GM19035 (cell line): Measurements from ENCODE around the gene LSAMP.

Experiments
- ATAC-seq: cut with Tn5 transposase; IDR thresholded peaks from one replicate; pipeline ENCODE4 v1.9.1; 2021; ENCODE audit not compliant: unreplicated experiment

The LSAMP gene

DNA sequence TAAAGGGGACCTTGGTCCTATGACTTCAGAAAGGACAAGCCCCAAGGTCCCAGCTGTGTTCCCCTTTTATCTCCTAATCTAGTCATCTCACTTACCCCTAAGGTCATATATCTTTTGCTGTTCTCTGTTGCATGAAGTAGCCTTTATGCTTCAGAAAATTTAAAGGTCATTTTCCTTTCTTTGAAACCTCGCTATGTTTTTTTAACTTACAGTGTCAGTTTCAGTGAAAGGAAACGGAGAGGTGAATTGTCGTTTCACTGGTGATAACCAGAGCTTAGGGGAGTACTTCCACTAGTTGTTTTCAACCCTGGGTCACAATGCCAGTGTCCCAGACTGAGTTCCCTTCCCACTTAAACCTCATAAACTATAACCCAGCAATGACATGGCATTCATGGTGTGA lies 464.6 kb downstream of the LSAMP start:
- ATAC-seq, result peak; percentile 55

GRCh38 chr3:115977866-115978265 lies 467.4 kb downstream of the LSAMP start:
- ATAC-seq, result no peak

DNA sequence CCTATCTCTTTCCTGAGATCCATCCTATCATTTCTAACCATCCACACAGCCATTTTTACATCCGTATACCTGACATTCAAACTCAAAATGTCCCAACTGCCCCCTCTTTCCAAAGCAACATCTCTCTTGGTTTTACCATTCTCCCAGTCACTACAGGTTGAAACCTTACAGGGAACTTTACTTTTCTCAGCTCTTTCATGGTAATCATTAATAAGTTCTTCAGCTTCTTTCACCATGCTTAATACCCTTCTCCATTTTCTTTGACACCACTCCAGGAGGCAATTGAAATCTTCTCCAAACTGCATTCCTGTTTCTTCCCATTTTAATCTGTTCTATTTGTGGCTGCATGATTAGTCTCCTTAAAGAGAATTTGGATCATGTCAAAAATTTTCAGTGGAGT lies 469.5 kb downstream of the LSAMP start:
- ATAC-seq, result no peak

DNA sequence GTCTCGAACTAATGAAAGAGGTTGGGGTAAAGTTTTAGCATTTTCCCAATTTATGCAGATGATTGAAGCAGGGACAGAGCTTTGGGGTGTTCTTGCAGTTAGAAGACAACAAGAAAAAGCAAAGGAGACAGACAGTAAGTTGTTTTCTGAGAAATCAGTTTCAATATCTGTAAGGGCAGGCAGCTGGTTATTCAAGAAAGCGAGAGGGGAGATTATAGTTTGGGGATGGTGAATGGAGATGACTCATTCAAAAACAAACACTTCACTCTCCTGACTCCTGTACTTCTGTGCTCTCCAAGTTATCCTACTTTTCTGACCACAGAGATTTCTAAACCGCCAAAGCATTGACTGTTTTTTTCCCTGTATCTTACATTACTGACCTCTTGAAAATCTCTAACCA lies 469.9 kb downstream of the LSAMP start:
- no peak for ATAC-seq

DNA sequence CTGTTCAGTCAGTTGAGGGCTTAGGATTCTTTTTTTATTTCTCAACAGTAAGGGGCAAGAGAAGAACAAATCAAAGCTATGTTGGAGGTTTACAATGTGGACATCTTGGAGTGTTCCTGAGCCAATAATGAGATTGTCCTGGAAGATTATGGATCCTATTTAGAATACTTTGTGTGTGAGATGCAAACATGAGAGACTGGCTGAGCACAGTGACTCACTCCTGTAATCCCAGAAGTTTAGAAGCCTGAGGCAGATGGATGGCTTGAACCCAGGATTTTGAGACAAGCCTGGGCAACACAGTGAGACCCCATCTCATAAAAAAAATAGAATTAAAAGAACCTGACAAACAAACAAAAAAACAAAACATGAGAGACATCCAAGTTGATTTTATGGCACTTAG lies 470.3 kb downstream of the LSAMP start:
- no peak for ATAC-seq

GRCh38 chr3:115968871-115969270 lies 476.4 kb downstream of the LSAMP start:
- no peak for ATAC-seq

DNA sequence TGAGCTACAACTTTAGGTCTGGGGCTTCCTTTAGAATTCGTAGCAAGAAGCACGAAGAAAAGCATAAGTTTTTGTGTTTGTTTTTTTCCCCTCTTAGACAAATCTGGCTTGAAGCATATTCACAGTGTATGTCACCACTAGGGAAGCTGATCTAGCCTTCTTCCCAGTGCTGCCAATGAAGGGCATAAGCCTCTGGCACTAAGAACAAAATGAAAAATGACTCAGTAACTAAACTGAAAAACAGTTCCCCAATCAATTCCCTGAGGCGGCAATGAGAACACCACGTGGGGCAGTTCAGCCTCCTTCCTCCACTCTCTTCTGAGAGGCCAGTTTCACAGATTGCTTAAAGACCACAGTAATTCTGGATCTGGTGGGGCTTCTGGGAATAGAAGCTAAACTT lies 483.9 kb downstream of the LSAMP start:
- ATAC-seq, result no peak

- peak; percentile 77 for ATAC-seq
Observed at GRCh38 chr3:115960799-115961198, 484.5 kb downstream of the LSAMP start.

- ATAC-seq, result no peak
Observed at GRCh38 chr3:115958526-115958925, 486.8 kb downstream of the LSAMP start.

GRCh38 chr3:115947325-115947724 lies 498.0 kb downstream of the LSAMP start:
- no peak for ATAC-seq

DNA sequence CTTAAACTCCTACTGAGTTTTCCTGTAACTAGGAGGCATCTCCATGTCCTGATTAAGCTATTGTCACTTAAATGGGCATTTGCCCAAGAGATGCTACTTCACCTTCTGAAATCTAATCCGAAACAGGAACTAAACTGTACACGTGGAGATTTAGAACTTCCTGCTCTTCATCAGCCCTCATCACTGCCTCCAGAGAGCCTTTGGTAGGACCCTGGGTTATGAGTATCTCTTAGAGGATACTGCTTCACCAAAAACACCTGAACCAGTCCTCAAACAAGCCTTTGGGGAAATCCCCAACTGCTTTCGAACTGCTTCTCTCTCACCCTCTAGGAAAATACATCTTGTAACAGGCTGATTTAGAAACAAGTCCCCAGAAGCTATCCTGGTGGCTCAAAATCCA lies 501.7 kb downstream of the LSAMP start:
- ATAC-seq, result no peak

GRCh38 chr3:115937054-115937453 lies 508.2 kb downstream of the LSAMP start:
- no peak for ATAC-seq

DNA sequence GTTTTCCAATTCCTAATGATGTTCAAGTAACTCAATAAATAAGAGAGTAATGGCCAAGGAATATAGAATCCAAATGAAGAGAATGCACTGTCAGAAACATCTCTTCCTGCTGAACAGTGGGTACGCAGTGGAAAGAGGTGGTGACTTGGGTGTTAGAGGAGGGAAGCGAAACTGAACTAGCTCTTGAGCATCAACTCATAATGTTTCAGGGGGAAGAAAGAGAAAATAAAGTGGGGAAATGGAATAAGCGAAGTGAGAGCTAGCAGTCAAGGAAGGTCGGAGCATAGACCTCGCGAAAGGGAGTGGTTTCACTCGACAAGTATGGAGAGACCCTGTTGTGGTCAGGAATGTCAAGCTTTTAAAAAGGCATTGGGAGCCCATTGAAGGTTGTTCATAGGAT lies 512.5 kb downstream of the LSAMP start:
- no peak for ATAC-seq

- no peak for ATAC-seq
Observed at GRCh38 chr3:115931581-115931980, 513.7 kb downstream of the LSAMP start.

DNA sequence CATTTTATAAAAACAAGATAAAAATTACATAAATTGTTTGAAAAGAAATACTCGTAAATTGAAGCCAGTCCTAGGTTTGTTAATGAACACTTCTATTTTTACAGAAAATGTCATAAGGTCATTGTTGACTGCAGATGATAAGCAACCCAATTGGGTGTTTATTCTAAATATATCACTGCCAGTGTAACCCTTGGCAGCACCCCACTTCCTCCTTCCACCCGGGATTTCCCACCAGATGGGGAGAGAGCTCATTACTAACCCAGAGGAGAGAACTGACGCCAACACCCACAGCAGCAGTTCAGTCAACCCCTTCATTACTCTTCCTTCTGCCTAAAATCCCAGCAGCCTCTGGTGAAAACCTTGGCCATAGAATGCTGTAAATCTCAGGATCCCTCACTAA lies 514.4 kb downstream of the LSAMP start:
- ATAC-seq, result no peak

DNA sequence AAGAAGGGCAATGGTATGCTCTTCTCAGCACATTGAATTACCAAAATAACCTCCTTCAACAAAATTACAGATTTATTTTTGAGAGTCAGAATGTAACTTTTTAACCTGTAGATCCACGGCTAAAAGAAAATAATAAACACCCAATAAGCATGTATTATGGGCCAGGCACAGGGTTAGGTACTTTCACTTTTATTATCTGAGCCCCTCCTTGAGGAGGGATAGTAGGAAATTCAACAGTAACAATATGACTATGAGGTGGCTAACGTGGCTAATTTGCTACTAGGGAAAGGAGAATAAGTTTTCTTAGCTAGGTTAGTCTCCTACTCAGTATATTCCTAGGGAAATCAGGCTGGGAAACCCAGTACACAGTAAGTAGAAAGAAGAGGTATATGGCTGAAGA lies 515.1 kb downstream of the LSAMP start:
- no peak for ATAC-seq

GRCh38 chr3:115928376-115928775 lies 516.9 kb downstream of the LSAMP start:
- no peak for ATAC-seq

DNA sequence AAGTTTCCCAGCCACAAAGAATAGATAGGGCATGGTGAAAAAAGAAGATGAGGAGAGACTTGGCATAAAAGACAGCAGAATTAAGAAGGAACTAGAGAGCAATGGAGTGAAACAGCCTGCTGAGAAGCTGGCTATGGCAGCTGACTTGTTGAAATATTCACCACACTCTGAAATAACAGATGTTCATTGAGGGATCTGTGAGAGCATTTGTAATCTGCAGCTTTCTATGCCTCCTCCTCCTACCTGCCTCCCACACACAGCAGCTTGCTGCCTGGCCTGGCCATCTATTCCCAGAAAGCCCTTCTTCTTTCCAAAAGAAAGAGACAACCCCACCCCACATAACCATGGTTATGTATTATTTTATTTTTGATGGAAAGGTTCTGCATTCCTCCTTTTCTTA lies 518.1 kb downstream of the LSAMP start:
- ATAC-seq, result no peak

DNA sequence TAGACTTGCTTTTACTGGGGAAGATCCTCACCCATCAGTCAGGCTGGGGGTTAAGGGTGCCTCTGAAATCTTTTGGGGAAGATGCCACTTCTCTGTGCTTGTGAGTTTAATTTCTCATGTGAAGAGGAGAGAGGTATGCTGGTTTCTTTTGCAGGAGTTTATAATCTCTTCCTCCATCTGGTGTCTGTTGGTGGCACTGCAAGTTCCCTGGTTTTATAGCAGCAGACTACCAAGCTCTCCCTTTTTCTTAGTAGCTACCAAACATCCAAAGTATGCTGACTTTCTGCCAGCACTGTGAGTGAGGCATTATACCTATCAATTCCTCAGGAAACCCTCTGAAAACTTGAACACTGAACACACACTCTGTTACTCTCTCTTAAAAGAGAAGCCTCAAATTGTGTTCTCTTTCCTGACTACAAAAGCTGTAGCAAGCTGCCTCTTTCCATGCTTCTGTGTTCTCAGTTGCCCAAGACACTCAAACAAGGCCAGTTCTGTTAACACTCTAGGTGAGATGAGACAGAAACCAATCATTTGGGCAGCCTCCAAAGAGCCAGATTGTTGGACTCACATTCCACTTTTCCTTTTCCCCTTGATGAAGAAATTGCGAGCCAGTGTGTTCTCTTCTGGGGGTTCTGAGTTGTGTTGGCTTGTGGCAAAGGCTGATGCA lies 522.5 kb downstream of the LSAMP start:
- ATAC-seq, result peak; percentile 59

GRCh38 chr3:115921711-115922110 lies 523.6 kb downstream of the LSAMP start:
- ATAC-seq, result no peak

DNA sequence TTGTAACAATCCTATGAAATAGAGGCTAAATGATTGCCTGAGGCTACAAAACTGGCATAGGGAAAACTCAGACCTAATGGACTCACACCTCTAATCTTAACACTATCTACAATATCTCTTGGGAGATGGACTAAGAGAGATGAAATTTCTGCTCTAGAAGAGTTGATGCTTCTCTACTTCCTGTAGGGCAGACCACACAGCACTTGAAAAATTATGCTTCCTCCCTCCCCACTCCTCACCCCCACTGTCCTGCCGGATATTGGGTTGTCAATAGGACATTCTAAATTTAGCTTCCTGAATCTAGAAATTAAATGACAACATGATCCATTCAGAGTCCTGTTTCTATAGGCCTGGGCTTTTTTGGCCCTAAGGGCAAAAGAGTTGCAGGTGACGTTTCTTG lies 526.4 kb downstream of the LSAMP start:
- no peak for ATAC-seq

DNA sequence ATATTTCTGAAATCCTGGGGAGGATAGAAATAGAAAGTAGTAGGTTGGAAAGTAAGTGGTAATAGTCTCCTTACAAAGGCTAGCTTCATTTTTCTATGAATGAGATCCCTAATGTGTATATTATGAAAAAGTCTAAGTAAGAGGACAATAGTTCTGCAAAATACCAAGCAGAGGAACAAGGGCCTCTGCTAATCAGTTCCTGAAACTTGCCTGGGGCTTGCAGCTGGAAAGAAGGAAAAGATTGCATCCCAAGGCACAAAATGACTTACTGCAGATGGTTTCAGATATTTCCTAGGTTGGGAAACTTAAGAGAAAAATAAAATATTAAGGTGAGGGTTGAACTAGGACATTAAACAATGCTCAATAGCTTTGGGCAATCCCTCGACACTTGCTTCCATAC lies 528.4 kb downstream of the LSAMP start:
- no peak for ATAC-seq

GRCh38 chr3:115915061-115915460 lies 530.2 kb downstream of the LSAMP start:
- ATAC-seq, result no peak
